GM12891 (cell line): ENCODE measurements around the gene PREX1.

Experiments
- DNase-seq: peaks from one replicate; pipeline ENCODE4 v3.0.0; 2011; ENCODE audit warnings: low spot score; ENCODE audit not compliant: insufficient read length
- FAIRE-seq: peaks from 2 replicates; lab custom pipeline; 2011; peaks lifted over from hg19 to GRCh38; lab: Jason Lieb, UNC
- PAX5 ChIP-seq: IDR thresholded peaks from 2 replicates; pipeline ENCODE4 v1.6.1; 2011; ENCODE audit warnings: low read length, moderate library complexity, mild to moderate bottlenecking; ENCODE audit not compliant: insufficient read depth, severe bottlenecking
- POLR2A ChIP-seq: IDR thresholded peaks from 2 replicates; pipeline ENCODE4 v1.6.1; 2011; ENCODE audit warnings: low read depth, low read length, control low read depth
- POLR2AphosphoS5 ChIP-seq: IDR thresholded peaks from 2 replicates; pipeline ENCODE4 v1.6.1; 2011; ENCODE audit warnings: low read depth, low read length, control low read depth
- POU2F2 ChIP-seq: IDR thresholded peaks from 2 replicates; pipeline ENCODE4 v1.6.1; 2011; ENCODE audit warnings: low read depth, mild to moderate bottlenecking, control low read depth, low read length, moderate library complexity
- SPI1 ChIP-seq: IDR thresholded peaks from 2 replicates; pipeline ENCODE4 v1.6.1; 2011; ENCODE audit warnings: low read depth, low read length, control low read depth
- TAF1 ChIP-seq: IDR thresholded peaks from 2 replicates; pipeline ENCODE4 v1.6.1; 2011; ENCODE audit warnings: low read depth, low read length, control low read depth

PREX1 gene

DNA sequence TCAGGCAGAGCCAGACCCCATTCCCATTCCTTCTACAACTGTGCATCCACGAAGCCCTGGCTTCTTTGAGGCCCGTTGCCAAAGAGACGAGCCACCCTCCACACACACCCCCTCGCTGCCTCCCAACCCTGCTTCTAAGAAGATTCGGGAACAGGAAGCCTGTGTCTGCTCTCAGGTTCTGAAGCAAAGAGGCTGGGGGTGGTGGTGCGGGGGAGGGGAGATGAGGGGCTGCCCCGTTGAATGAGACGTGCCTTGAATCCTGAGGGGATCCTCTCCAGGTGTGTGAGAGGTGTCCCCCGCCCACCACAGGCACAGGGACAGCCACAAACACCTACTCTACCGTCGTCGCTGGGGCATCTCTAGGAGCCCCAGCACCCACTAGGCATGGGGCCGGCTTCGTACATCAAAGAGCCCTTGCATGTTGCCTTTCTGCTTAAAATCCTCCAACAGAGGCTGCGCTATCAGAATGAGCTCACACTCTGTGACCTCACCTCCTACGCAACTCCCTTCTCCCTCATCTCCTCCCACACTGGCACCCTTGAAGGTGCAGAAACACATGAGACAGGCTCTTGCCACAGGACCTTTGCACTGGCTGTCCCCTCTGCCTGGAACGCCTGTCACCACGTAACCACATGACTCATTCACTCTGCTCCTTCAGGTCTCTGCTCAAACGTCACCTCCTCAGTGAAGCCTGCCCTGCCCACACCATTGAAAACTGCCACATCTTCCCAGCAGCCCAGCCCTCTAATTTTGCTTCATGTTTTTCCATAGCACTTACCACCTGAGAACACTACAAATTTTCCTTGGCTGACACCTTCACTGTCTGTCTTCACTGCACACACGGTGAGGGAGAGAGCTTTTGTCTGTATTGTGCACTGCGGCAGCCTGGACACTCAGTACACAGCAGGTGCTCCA lies 58.5 kb downstream of the PREX1 start:
- DNase-seq (no peak), FAIRE-seq (peak; percentile 90)

DNA sequence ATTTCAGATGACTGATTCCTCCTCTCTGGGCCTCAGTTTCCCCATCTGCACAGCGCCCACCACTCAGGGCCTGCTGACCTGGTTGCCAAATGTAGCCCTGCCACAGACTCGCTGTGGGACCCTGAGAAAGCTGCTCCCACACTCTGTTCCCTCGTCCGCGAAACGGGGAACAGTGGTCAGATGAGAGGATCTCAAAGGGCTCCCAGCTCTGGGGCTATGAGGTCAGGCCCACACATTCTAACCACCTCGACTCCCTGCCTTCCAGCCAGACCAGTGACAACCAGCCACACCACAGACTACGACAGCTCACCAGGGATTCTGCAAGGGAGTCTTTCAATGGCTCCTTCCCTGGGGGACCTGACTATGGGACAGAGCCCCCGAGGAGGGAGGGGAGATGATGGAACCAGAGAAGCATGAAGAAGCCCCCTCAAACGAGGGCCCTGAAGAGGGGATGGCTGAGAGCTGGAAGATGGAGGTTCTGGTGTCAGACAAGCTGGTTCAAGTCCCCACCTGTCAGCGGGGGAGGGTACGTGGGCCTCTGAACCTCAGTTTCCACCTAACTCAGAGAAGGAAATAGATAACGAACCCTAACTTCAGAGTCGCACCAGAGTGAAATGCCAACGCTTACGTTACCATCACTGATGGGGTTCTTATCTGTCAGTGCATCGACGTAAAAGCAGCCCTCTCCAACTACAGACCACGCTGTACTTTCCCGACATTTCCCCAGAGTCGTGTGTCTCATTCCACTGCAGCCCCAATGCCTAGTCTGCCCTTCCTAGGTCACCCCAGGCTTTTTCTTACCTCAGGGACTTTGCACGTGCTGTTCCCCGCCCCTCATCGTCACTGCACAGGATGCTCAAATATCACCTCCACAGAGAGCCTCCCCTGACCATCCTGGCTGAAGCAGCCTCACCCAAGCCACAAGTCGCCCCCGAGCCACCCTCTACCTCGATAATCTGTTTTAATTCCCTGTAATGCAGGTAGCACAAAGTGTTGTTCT lies 60.5 kb downstream of the PREX1 start:
- DNase-seq, result no peak
- FAIRE-seq, result no peak
- TF ChIP-seq PAX5 (no peak), TAF1 (no peak), SPI1 (no peak), POLR2AphosphoS5 (no peak), POU2F2 (no peak), POLR2A (no peak)

More for the DNA sequence above, 58.5 kb downstream of the PREX1 start:
- no peak for TF ChIP-seq SPI1
- TF ChIP-seq PAX5, result no peak
- no peak; the same call in 1 of the 2 replicates for TF ChIP-seq POLR2AphosphoS5
- no peak for TF ChIP-seq TAF1
- no peak for TF ChIP-seq POLR2A
- no peak for TF ChIP-seq POU2F2

GRCh38 chr20:48766205-48766604 lies 61.6 kb downstream of the PREX1 start:
- no peak for DNase-seq
- FAIRE-seq, result no peak
- TF ChIP-seq SPI1 (no peak), POU2F2 (no peak)

GRCh38 chr20:48765359-48765758 lies 62.4 kb downstream of the PREX1 start:
- FAIRE-seq, result no peak
- no peak for DNase-seq
- TF ChIP-seq POLR2A, result no peak

- no peak for FAIRE-seq
- no peak for DNase-seq
- TF ChIP-seq SPI1, result no peak
- TF ChIP-seq POU2F2, result no peak
- TF ChIP-seq POLR2AphosphoS5, result no peak
- no peak for TF ChIP-seq PAX5
- TF ChIP-seq POLR2A, result no peak
- TF ChIP-seq TAF1, result no peak
These were observed 64.4 kb downstream of the PREX1 start for GRCh38 chr20:48763216-48763914.

GRCh38 chr20:48761874-48762273 lies 65.9 kb downstream of the PREX1 start:
- no peak for FAIRE-seq
- DNase-seq, result no peak
- no peak for TF ChIP-seq TAF1

DNA sequence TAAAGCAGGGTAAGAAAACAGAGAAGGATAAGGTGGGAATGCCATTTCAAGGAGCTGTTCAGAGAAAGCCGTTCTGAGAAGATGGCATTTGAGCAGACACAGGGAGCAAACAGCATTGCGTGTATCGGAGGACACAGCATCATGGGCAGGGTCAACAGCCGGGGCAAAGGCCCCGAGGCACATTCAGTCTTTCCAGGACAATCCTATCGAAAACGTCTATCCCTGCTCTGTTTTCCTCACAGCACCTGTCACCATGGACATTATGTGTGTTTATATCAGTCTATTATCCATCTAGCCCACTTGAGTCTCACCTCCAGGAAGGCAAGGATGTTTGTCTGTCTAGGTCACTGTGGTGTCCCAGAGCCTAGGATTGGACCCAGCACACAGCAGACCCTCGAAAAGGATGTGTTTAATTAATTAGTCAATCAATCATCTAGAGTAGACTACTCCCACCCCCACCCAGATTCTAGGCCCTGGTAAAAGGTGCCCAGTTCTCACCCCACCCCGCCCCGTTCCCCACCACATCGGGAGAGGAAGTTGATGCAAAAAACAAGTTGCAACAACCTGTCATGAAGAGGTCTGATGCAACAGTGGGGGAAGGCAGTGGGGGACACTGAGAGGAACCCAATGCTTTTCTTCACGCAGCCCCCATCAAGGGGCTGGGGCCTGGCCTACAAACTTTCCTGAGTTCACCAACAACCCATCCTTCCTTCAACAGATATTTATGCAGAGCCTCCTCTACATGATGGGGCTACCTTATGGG lies 66.6 kb downstream of the PREX1 start:
- TF ChIP-seq SPI1 (peak; percentile 44), POU2F2 (no peak)
- FAIRE-seq (peak; percentile 68), DNase-seq (no peak)

GRCh38 chr20:48760403-48760983 lies 67.3 kb downstream of the PREX1 start:
- TF ChIP-seq POLR2AphosphoS5 (0 out of 2 replicates have a peak, but pooled peaks have one; percentile 20), POU2F2 (no peak)
- FAIRE-seq, result peak; percentile 96
- no peak for DNase-seq

DNA sequence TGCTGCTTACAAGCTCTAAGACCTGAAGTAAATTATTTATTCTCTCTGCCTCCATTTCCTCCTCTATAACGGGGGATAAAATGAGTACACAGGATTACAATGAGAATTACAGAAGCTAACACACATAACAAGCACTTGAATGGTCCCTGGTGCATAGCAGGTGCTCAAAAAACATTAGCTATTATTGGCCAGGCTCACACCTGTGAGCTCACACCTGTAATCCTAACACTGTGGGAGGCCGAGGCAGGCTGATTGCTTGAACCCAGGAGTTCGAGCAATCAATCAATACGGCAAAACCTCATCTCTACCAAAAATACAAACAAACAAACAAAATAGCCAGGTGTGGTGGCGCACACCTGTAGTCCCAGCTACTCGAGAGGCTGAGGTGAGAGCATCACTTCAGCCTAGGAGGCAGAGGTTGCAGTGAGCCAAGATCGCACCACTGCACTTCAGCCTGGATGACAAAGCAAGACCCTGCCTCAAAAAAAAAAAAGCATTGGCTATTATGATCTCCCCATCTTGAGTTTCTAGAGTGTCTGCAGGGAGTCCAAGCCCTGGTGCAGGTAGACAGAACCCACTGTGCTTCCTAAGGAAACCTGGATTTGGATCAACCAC lies 68.1 kb downstream of the PREX1 start:
- FAIRE-seq (peak; percentile 50), DNase-seq (no peak)
- TF ChIP-seq POLR2A, result no peak
- TF ChIP-seq POLR2AphosphoS5, result no peak
- TF ChIP-seq TAF1, result no peak
- TF ChIP-seq PAX5, result no peak
- TF ChIP-seq POU2F2, result no peak
- no peak for TF ChIP-seq SPI1
